Stimulated activated CD4-positive, alpha-beta T cell treated with anti-CD3 and anti-CD28 coated beads, TNF-alpha, amount 100 ng/mL, for 1 hour (primary cell): ENCODE data around the gene CST3.
"Not testable (repeated sequence)": the region's sequence is repeated elsewhere in the genome, so short reads cannot be mapped to it uniquely, and the experiment has no call there.

ENCODE experiments used
- DNase-seq, 3 donors: peaks; one replicate each; pipeline ENCODE4 v3.0.0-alpha.2; 2020; ENCODE audit warnings: low read depth in 3 of 3, low spot score in 1 of 3

The CST3 gene

DNA sequence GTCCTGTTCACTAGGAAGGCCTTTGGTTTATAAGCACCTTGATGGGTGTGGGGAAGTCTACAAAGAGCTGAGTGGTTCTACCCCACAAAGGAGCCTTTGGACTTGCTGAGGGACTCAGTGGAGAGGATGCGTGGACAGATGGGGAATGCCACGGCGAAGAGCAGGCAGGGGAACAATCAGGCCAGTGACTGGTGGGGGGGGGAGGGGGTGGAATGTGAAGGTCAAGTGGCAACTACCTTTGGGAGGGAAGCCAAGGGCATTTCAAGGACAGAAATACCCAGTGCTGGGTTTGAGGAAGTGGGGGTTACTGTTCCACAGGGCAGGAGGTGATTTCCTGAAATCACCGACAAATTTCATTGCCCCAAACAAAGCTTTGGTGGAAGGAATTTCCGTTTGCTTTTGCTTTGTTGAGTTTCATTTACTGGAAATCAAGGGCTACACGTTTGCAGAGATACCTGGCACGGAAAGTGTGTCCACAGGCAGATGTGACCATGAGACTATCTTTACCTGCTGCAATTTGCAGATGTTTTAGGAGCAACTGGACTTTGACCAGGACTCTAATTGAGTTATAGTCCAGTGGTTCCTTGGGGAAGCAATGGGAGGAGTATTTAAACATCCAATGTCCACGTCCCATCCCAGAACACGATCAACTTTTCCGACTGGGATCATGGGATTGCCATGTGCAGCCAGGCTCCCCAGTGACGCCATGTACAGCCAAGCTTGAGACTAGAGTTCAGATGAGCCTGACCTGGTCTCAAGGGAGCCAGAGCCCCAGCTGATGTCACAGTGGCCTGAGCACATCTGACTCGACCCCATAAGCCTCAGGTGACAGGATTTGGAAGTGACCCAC, 8.0 kb downstream of the CST3 start:
- no peak for DNase-seq

DNA sequence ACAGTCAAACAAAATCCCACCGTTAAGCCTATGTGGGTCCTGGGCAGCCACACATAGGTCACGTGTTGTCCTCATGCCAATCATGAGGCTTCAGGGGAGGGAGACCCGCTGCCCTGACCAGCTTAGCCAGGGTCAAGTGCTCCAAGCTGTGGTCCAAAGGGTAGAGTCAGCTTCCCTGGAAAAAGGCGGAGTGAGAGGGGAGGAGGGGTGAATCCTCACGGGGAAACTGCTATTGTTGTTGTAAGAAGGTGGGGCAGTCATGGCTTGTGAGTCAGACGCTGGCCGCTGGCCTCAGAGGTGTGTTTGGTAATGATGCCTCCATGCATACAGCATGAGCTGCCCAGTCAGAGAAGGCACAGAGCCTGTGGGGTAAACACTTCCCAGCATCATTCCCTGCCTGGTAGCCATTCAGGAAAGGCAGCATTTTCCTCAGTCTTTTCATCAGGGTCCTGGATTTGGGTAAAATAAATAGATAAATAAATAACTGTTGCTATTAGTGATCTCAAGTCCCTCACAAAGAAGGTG, 8.7 kb downstream of the CST3 start:
- no peak for DNase-seq

DNA sequence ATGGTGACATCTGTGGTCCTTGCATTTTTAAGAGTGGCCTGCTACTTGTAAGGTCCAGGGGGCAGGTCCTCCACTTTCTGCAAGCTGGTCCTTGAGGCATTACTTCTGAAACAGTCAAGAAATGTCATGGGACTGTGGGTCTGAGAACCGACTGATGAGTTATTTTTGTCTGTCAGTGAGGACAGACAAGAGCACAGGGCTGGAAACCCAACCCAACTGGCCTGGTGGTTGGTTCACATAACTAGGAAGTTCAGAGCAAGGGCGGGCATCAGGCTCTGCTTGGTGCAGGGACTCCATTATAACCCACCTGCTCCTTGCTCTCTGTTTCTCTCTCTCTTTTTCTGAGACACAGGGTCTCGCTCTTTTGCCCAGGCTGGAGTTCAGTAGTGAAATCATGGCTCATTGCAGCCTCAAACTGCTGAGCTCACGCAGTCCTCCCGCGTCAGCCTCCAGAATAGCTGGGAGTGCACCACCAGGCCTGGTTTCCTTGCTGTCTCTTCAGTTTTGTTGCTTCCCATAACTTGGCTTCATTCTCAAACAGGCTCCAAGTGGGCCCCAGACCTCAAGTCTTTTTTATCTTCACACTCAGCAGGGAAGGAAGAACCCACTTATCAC, 9.2 kb downstream of the CST3 start:
- no peak for DNase-seq

DNA sequence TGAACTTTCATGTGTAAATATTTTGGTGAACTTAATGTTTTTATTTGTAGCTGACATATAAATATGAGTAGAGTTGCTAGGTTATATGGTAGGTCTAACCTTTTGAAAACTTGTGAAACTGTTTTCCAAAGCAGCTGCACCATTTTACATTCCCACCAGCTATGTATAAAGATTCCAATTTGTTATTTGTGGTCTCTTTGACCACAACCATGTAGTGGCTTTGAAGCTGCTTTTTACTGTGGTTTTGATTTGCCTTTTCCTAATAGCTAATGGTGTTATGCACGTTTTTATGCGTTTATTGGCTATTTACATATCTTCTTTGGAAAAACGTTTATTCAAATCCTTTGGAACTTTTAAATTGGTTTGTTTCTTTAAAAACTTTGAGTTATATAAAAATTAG, 10.3 kb downstream of the CST3 start:
- DNase-seq: no peak

DNA sequence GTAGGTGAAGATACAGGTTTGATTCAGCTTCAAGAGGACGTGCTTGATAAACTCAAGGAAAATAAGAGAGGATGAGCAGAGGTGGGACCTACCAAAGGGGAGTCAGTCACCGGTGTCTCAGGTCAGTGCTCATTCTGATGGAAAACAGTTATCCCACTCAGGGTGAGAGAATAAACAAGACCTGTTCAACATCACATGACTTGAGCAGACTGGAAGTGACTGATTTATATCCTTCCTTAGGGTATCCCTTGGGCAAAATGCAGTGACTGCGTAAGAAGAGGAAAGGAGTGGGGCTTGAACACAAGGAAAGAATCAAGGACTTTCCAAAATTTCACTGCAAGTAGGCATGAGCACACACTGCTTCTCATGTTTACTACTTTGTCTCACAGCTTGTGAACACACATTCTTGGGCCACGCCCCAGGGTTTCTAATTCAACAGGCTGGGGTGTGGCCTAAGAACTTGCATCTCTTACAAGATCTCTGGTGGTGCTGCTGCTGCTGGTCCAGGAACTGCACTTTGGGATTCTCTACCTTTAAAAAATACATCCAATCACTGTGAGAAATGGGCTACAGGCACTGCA, 11.6 kb downstream of the CST3 start:
- DNase-seq: no peak

DNA sequence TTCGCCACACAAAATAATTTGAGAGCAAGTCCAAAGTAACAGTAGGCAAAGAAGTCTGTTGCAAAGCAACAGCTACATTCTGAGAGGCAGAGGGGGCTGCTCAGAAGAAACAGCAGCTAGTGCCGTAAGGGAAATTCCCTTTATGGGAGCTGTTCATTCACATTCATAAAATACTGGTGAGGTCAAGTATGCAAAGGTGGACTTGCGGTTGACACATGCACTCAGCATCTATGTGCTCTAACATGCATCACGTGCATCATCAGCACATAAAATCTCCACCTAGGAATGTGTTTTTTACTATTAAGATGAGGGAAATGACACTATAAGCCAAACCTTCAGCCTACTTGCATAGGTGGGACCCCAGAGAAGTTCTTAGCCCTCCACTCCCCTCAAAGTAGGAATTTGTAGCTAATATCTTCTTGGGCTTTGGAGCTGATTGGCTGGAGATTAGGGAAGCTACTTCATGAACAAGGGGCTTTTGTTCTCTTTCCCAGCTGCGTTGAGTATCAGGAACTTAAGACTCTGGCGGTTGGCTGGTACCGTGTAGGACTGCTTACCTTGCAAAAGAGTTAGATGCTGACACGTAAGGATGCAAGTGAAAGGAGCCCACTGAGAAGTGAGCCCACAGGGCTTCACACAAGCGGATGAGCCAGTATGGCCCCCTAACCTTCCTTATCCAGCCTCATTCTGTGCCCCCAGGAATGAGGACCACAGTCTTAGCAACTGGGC, 12.4 kb downstream of the CST3 start:
- no peak for DNase-seq

DNA sequence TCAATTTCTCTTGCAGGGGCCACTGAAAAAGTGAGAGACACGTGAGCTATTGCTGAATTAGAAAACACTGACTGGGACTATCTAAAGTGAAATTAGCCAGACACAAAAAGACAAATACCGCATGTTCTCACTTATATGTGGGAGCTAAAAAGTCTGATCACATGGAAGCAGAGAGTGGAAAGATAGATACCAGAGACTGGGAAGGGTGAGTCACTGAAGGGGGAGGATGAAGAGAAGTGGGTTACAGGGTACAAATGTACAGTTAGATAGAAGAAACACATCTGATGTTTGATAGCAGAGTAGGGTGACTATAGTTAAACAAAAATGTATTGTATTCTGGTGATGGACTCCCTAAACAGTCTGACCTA, 13.4 kb downstream of the CST3 start:
- DNase-seq: no peak

DNA sequence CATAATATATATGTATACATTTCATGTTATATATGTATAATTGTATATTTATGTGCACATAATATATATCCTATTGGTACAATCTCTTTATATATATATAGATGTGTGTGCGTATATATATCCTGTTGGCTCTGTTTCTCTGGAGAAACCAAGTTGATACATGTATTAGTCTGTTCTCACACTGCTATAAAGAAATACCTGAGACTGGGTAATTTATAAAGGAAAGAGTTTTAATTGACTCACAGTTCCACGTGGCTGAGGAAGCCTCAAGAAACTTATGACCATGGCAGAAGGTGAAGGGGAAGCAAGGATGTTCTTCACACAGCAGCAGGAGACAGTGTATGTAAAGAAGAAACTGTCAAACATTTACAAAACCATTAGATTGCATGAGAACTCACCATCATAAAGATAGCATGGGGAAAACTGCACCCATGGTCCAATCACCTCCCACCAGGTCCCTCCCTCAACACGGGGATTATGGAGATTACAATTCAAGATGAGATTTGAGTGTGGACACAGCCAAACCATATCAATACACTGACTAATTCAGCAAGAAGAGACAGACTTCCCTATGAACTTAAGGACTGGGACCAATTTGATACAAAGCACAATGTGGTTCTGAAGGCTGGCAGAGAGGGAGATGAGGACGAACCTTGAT, 14.0 kb downstream of the CST3 start:
- no peak for DNase-seq

DNA sequence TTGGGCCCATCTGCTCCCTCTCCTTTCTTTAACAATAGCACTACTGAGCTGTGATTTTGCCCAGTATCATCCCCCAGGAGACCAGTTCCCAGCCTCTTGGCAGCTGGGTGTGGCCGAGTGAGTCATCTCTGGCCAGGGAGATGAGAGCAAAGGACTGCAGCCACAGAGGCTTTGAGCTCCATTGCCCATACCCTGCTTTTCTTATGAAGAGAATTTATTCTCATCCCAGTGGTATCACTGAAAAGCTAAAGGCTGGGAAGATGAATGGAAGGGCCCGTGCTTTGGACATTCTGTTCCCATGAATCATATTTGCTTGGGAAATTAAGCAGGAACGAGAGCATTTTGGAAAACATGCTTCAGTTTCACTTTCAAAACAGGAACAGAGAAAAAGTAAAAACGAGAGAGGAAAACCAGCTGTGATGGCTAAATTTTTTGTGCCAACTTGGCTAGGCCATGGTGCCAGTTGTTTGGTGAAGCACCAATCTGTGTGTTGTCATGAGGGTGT, 14.9 kb downstream of the CST3 start:
- DNase-seq: no peak

DNA sequence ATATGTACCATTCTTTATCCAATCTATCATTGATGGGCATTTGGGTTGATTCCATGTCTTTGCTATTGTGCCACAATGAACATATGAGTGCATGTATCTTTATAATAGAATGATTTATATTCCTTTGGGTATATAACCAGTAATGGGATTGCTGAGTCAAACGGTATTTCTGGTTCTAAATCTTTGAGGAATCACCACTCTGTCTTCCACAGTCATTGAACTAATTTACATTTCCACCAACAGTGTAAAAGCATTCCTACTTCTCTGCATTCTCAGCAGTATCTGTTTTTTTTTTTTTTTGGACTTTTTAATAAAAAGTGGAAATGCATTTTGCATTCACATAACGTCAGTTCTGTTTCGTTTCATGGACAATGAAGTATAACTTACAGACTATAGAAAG, 15.4 kb downstream of the CST3 start:
- DNase-seq: not testable (repeated sequence)

DNA sequence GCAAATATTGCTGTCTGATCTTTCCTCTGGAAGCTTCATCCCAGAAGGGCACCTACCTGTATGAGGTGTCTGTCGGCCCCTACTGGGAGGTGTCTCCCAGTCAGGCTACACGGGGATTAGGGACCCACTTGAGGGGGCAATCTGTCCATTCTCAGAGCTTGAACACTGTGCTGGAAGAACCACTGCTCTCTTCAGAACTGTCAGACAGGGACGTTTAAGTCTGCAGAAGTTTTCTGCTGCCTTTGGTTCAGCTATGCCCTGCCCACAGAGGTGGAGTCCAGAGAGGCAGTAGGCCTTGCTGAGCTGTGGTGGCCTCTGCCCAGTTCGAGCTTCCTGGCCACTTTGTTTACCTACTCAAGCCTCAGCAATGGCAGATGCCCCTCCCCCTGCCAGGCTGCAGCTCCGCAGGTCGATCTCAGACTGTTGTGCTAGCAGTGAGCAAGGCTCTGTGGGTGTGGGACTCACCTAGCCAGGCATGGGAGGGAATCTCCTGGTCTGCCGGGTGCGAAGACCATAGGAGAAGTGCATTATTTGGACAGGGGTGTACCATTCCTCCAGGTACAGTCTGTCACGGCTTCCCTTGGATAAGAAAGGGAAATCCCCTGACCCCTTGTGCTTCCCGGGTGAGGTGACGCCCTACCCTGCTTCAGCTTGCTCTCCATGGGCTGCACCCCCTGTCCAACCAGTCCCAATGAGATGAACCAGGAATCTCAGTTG, 16.9 kb downstream of the CST3 start:
- DNase-seq: not testable (repeated sequence)

DNA sequence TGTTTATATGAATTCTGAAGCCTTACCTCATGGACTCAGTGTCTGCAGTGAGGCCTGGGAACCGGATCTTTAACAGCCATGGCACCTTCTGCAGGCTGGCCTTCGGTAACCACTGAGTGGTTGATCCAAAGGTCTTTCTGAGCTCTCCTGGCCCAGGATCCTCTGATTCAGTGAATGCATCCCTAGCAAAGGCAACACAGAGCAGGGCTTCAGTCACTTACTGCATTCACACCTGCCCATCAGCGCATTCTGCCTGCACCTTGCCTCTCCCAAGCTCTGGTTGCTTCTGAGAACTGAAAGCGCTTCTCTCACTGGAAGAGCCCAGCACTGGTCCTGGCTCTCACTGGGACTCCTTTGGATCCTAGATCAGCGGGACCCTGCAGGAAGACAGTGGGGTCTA, 23.6 kb downstream of the CST3 start:
- DNase-seq: no peak

DNA sequence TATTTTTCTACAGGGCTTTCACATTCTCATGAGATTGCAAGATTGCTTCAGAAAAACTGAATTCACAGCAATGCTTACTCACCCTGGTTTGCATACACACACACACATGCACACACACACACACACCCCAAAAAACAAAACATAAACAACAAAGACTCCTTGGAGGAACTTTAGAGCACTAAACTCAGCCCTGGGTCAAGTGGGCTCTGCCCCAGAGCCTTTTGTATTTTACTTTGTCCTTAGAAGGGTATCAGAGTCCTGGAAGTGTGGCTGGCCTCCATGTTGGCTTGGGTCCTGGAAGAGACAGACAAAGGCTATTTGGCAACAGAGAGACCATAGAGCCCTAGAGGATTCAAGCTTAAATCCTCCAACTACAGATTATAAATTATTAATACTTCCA, 24.1 kb downstream of the CST3 start:
- DNase-seq: no peak

DNA sequence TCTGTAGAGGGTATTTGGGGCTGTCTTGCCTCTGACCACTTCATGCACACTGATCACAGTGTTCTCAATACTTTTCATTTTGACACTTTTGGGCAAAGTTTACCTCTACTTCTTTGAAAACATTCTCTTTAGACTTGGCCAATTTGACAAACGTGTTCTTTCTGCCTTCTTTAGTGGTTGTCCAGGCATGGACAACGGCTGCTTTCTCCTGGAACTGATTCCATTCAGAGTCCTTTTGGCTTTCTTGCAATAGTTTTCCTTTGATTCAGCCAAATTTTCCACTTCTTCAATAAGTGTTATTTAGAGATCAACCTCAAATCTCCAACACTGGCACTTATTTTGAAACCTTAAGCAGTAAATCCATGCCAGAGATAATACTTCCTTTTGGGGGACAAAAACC, 25.4 kb downstream of the CST3 start:
- DNase-seq: no peak

DNA sequence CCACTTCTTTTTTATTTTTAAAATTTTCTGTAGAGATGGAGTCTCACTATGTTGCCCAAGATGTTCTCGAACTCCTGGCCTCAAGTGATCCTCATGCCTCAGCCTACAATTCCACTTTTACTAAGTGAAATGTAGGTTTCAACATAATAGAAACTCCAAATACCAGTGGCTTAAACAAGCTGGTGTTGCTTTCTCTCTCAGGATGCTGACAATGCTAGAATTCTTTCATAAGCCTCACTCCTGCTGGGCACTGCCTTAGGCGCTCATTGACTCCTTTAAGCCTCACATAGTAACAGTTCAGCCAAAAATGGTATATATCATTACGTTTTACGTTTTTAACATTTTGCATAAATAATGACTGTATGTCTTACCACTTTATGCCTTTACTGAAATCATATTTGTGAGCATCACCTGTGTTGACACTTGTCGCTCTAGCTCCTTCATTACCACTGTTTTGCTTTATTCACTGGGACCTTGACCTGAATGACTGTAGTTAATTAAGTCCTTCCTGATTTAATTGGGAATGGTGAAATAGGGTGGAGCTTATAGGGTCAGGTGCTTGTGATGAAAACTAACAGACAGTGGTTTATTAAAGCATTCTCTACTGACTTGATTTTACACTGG, 28.2 kb downstream of the CST3 start:
- DNase-seq: no peak

DNA sequence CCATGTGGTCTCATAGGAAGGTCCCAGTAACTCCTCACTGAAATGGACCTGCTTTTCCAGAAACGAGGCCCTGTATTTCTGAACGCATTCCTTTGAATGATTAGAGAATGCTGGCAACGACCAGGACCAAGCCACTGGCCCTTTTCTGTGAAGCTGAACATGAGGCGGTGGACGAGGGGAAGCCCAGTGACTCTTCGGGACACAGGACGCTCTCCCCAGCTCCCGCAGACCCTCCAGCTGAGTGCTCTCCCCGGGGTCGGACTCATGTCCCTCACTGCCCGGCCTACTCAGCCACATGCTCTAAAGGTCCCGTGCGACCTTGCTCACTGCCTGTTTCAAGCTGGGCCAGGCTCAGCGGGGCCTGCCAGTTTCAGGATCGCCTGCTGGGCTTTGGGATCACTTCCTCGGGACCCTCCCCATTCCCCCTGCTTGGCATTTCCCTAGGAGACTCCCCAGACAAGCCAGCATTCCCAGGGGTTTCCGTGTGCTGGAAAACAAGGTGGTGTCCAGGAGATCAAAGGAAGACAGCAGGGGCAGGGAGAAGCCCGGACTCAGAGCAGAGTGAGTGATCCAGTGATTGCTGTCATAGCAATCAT, 29.4 kb downstream of the CST3 start:
- DNase-seq: no peak

DNA sequence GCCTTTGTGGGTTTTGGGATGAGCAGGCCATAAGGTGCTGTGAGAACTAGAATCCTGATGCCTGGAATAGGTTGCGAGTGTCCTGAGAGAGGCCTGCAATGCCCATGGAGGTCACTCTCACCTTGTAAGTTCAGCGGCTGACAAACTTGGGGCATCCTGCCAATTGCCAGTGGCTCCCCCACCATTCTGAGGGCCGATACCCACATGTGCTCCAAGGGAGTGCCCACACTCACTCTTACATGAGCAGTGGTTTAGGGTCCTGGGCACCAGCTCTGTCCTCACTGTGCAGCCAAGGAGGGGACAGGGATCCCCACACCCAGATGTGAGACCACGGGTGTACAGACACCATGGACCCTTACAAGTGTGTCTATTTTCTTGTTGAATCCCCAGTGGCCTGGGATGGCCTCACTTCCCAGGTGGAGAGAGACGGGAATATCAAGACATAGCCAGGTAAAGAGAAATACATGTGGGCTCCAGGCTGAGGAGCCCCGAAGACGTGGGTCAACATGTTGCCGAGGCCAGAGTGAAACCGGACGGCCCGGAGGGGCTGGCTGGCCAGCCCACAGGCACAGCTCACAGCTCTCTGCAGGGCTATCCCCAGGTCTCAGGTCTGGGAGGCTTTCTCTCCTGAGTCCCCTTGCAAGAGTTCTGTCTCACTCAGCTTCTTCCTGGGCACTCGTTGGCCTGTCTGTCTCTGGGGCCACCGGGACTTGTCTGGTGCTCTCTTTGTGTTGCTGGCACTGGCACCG, 30.1 kb downstream of the CST3 start:
- DNase-seq: no peak

DNA sequence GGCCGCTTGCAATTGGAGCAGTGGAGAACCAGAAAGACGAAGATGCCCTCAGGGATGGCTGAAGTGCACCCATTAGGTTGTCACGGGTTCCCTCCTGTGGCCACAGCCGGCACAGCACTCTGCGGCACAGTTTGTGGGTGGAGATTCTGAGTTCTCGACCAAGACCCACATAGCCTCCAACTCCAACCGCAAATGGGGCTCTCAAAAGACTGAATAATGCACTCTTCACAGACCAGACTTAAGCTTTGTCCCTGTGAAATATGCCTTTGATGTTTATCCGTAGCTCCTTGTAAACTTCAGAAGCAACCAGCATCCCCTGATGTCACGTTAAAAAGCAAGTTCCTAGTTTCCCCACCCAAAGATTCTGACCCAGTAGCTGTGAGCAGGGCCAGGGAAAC, 31.1 kb downstream of the CST3 start:
- peak in 2 of 3 donors; percentile 6 to 56 for DNase-seq
